Endothelial cell of umbilical vein (primary cell): ENCODE measurements around the gene MTARC1. TPM values are rescaled to one million over a fixed set of nuclear protein-coding genes. Genes with fewer than 3 reads are reported as not detected.

Experiments used
- BruUV-seq: library from RNA; stranded (reverse); fragments of 400-500 nt; replicated peaks from 2 replicates; lab custom pipeline; 2021; lab: Mats Ljungman, UMichigan
- CTCF ChIA-PET: fragments of 300-600, 350-600 bp; sonication (Branson Sonifier 250); formaldehyde crosslinking; loops from one replicate; lab custom pipeline; 2021; ENCODE audit warnings: antibody characterized with exemption, inconsistent platforms; lab: Charles Lee
- POLR2A ChIA-PET: fragments of 300-600, 350-600 bp; sonication (Branson Sonifier 250); formaldehyde crosslinking; loops from one replicate; lab custom pipeline; 2021; ENCODE audit warnings: antibody characterized with exemption, inconsistent platforms; lab: Charles Lee
- DNase-seq: peaks from one replicate; pipeline ENCODE4 v3.0.0-alpha.2; 2011; ENCODE audit warnings: low read depth, low spot score
- FAIRE-seq: peaks from 2 replicates; lab custom pipeline; 2011; peaks lifted over from hg19 to GRCh38; lab: Jason Lieb, UNC
- H2AFZ ChIP-seq: 2 replicates; pipeline ENCODE4 v1.6.0; 2012; ENCODE audit warnings: low read depth, low read length, control low read depth, inconsistent platforms
- H3K27ac ChIP-seq: 2 replicates; pipeline ENCODE4 v1.5.1; 2011; ENCODE audit warnings: low read depth, mild to moderate bottlenecking, control low read depth, low read length, moderate library complexity; ENCODE audit not compliant: insufficient read depth
- H3K27me3 ChIP-seq, 2 experiments: 2 replicates each; pipeline versions ENCODE4 v1.6.0 to v1.6.1; 2011; ENCODE audit warnings: low read length in 2 of 2, mixed read lengths in 1 of 2; ENCODE audit not compliant: control insufficient read depth in 2 of 2, insufficient read depth in 2 of 2
- H3K36me3 ChIP-seq, 2 experiments: 2 replicates in 1 of 2; 3 replicates in 1 of 2; pipeline ENCODE4 v1.5.1; 2011; ENCODE audit warnings: low read length in 2 of 2, mild to moderate bottlenecking in 1 of 2, moderate library complexity in 1 of 2; ENCODE audit not compliant: control insufficient read depth in 2 of 2, insufficient read depth in 2 of 2; ENCODE audit errors: extremely low read depth in 1 of 2
- H3K4me1 ChIP-seq: 3 replicates; pipeline ENCODE4 v1.5.1; 2011; ENCODE audit warnings: mild to moderate bottlenecking, low read length; ENCODE audit not compliant: control insufficient read depth, insufficient read depth; ENCODE audit errors: extremely low read depth
- H3K4me2 ChIP-seq: 2 replicates; pipeline ENCODE4 v1.6.1; 2011; ENCODE audit warnings: low read length, control low read depth, mixed read lengths; ENCODE audit not compliant: insufficient read depth
- H3K4me3 ChIP-seq, 3 experiments: fragments of 200-600 bp in 1 of 3; sonication (generic), shearing (Covaris generic) in 1 of 3; replicated peaks in 1 of 3; 2 replicates each; pipeline ENCODE4 v1.5.1; 2011 to 2016; ENCODE audit warnings: control low read depth in 3 of 3, low read length in 3 of 3, mild to moderate bottlenecking in 2 of 3, inconsistent platforms in 1 of 3, low read depth in 1 of 3, moderate library complexity in 1 of 3; ENCODE audit not compliant: insufficient read depth in 1 of 3
- H3K79me2 ChIP-seq: 2 replicates; pipeline ENCODE4 v1.6.0; 2012; ENCODE audit warnings: low read length, inconsistent platforms; ENCODE audit not compliant: control insufficient read depth, insufficient read depth
- H3K9ac ChIP-seq: replicated peaks from 2 replicates; pipeline ENCODE3; 2011; ENCODE audit warnings: low read length, control low read depth; ENCODE audit not compliant: insufficient read depth; ENCODE audit errors: extremely low read depth
- H3K9me1 ChIP-seq: replicated peaks from 3 replicates; pipeline ENCODE4 v1.6.0; 2011; ENCODE audit warnings: mild to moderate bottlenecking, low read length; ENCODE audit not compliant: control insufficient read depth, insufficient read depth; ENCODE audit errors: extremely low read depth
- H3K9me3 ChIP-seq: replicated peaks from 2 replicates; pipeline ENCODE4 v1.5.1; 2012; ENCODE audit warnings: low read length, inconsistent platforms; ENCODE audit not compliant: control insufficient read depth, insufficient read depth
- H4K20me1 ChIP-seq: replicated peaks from 2 replicates; pipeline ENCODE3; 2011; ENCODE audit warnings: mild to moderate bottlenecking, low read length; ENCODE audit not compliant: control insufficient read depth, insufficient read depth; ENCODE audit errors: extremely low read depth
- EZH2 ChIP-seq: IDR thresholded peaks from 2 replicates; pipeline ENCODE4 v1.6.1; 2012; ENCODE audit warnings: borderline replicate concordance, low read depth, mild to moderate bottlenecking, moderate library complexity, low read length, inconsistent platforms; ENCODE audit not compliant: severe bottlenecking
- FOS ChIP-seq: IDR thresholded peaks from 2 replicates; pipeline ENCODE4 v1.6.1; 2011; ENCODE audit warnings: mild to moderate bottlenecking, low read length, moderate library complexity, borderline replicate concordance; ENCODE audit not compliant: insufficient read depth
- GATA2 ChIP-seq: IDR thresholded peaks from 2 replicates; pipeline ENCODE4 v1.7.0; 2011; ENCODE audit warnings: low read depth, mild to moderate bottlenecking, moderate library complexity, mixed read lengths, low read length; ENCODE audit not compliant: insufficient read length, insufficient read depth
- JUN ChIP-seq: IDR thresholded peaks from 2 replicates; pipeline ENCODE4 v1.6.1; 2011; ENCODE audit warnings: borderline replicate concordance, low read depth; ENCODE audit not compliant: insufficient read length, insufficient read depth
- MYC ChIP-seq: IDR thresholded peaks from one replicate; pipeline ENCODE4 v1.6.1; 2011; ENCODE audit warnings: mild to moderate bottlenecking, low read depth, low read length
- POLR2A ChIP-seq: IDR thresholded peaks from 2 replicates; pipeline ENCODE4 v1.6.1; 2012; ENCODE audit warnings: low read depth, mild to moderate bottlenecking, control low read depth, low read length
- POLR2AphosphoS5 ChIP-seq: IDR thresholded peaks from 2 replicates; pipeline ENCODE4 v1.6.1; 2012; ENCODE audit warnings: low read depth, mild to moderate bottlenecking, control low read depth, low read length, moderate library complexity; ENCODE audit not compliant: insufficient read depth
- dilution Hi-C: fragments of 300-500 bp; cut with MboI; formaldehyde crosslinking; loops from one replicate; pipeline ENCODE4 v1.15.0; 2019; ENCODE audit warnings: low sequenced_read_pairs; ENCODE audit not compliant: extremely low pct_ligation_motif_present
- intact Hi-C: fragments of 100-400 bp; cut with micrococcal nuclease; formaldehyde crosslinking; loops from one replicate; pipeline ENCODE4 v1.10.0; 2022
- polyA plus RNA-seq, 4 experiments: library from polyadenylated mRNA; depleted of rRNA in 3 of 4; stranded (reverse) in 3 of 4; unstranded in 1 of 4; fragments of >200 nt; gene quantifications; 2 replicates each; pipeline versions ENCODE4 v1.2.1 to v1.2.3, GENCODE V29; 2011 to 2012; ENCODE audit warnings: missing spikeins in 1 of 4
- total RNA-seq: library from RNA; stranded (reverse); gene quantifications from 2 replicates; pipeline ENCODE4 v1.2.3, GENCODE V29; 2021
- TF ChIP-seq, protein P1 (sequence below), 2 donors: IDR thresholded peaks; 1 replicate in 1 of 2; 2 replicates in 1 of 2; pipeline ENCODE4 v1.5.1; 2011; ENCODE audit warnings: low read length in 2 of 2, mild to moderate bottlenecking in 2 of 2, moderate library complexity in 2 of 2, control low read depth in 1 of 2, inconsistent platforms in 1 of 2, low read depth in 1 of 2; ENCODE audit not compliant: insufficient read depth in 1 of 2; ENCODE audit errors: extremely low read depth in 1 of 2
- TF ChIP-seq, protein P2 (sequence below): IDR thresholded peaks from 2 replicates; pipeline ENCODE4 v1.6.1; 2011; ENCODE audit not compliant: insufficient read depth, insufficient read length

MTARC1 gene
- total and polyA plus RNA-seq, 2 donors (not counting 3 experiments of a cell fraction or from before 2014, with no cell fraction given): 0.43 to 3.5 TPM

DNA sequence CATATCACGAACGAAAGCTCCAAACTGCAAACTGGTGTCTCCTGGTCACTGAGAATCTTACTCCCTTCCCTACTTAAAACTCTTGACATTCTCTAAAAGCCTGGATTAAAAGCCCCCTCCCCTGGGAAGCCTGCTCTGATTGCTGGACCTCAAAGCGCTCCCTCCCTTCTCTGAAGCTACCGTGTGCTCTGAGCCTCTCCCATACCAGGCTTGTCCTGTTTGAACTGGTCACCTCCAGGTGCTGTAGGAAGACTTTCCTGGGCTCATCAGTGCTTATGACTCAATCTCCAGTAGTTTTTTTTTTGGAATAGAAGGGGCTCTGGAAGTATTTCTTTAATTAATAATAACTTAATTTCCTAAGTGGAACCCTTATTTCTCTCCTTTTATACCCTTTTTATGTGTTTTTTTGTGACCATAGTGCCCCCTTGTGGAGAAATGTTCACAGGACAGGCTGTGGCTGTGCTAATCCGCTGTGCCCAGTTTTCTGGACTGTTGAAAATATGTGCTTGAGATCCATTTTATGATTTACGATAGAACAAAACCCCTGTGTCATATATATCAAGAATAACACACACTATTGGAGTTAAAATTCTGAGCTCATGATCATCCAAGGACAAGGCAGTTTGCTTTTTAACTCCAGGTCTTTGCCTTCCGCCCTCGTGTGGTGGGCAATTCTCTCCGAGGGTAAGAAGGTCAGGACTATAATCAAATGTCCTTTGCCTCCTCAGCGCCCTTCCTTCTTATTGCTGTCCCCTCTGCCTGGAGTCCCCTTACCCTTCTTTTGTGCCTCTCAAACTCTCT lies 16.9 kb downstream of the MTARC1 start:
- dilution Hi-C loops (no loop called here), intact Hi-C loops (loop anchor here (1.0 kb wide), 5 partner anchors 27 to 584 kb away; no protein-coding TSS in a partner anchor)
- FAIRE-seq (peak; percentile 69), DNase-seq (peak; percentile 59)
- no peak overlapping the region for H2AFZ ChIP-seq
- TF ChIP-seq, protein P1, sequence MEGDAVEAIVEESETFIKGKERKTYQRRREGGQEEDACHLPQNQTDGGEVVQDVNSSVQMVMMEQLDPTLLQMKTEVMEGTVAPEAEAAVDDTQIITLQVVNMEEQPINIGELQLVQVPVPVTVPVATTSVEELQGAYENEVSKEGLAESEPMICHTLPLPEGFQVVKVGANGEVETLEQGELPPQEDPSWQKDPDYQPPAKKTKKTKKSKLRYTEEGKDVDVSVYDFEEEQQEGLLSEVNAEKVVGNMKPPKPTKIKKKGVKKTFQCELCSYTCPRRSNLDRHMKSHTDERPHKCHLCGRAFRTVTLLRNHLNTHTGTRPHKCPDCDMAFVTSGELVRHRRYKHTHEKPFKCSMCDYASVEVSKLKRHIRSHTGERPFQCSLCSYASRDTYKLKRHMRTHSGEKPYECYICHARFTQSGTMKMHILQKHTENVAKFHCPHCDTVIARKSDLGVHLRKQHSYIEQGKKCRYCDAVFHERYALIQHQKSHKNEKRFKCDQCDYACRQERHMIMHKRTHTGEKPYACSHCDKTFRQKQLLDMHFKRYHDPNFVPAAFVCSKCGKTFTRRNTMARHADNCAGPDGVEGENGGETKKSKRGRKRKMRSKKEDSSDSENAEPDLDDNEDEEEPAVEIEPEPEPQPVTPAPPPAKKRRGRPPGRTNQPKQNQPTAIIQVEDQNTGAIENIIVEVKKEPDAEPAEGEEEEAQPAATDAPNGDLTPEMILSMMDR (IDR thresholded peaks at IDR 0.05; ENCODE audit: extremely low read depth in 1 of 2, insufficient read depth in 1 of 2, low read depth in 1 of 2, low read length in 2 of 2): peak; percentile 62 to 83
- TF ChIP-seq, protein P2, sequence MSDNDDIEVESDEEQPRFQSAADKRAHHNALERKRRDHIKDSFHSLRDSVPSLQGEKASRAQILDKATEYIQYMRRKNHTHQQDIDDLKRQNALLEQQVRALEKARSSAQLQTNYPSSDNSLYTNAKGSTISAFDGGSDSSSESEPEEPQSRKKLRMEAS: no peak
- no peak overlapping the region for H3K27ac ChIP-seq
- no peaks in the 10 kb centered on the region for H3K9me3 ChIP-seq
- H3K4me2 ChIP-seq: no peak overlapping the region
- no peaks in the 10 kb centered on the region for H3K9me1 ChIP-seq
- H4K20me1 ChIP-seq: no peaks in the 10 kb centered on the region
- ChIA-PET CTCF (interaction anchor here (0.5 to 5.1 kb wide), 16 partner anchors 15 to 1652 kb away, joined by 3 to 27 read pairs (median 4); no protein-coding TSS in a partner anchor), POLR2A (no interaction called here)
- peaks cover 6 to 11% of the 10 kb centered on the region in 2 experiments for H3K27me3 ChIP-seq
- no peaks in the 10 kb centered on the region for H3K79me2 ChIP-seq
- no peaks in the 10 kb centered on the region for H3K4me1 ChIP-seq
- no peak overlapping the region for H3K9ac ChIP-seq
- no TSS peak for BruUV-seq
- no peak overlapping the region for H3K4me3 ChIP-seq
- no peaks in the 10 kb centered on the region for H3K36me3 ChIP-seq

DNA sequence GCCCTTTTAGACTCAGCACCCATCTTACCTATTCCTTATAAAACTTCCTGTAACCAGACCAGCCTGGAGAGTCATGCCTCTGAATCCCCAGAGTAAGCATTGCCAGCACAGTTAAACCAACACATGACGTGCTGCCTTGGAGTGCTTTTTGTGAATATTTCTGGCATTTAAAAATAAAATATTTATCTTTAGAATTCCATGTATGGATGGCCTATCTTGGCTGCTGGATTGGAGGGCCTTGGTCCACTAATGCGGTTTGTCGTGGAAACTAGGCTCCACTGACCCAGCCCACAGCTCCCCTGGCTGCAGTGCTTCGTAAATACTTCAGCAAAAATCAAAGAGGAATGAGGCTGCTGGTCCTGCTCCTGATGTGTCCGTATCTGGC lies 17.5 kb downstream of the MTARC1 start:
- Histone ChIP-seq H3K4me3 (no peak overlapping the region), H2AFZ (no peak overlapping the region), H4K20me1 (no peaks in the 10 kb centered on the region), H3K9me3 (no peaks in the 10 kb centered on the region), H3K27ac (no peak overlapping the region), H3K36me3 (no peaks in the 10 kb centered on the region), H3K27me3 (peaks cover 6 to 11% of the 10 kb centered on the region in 2 experiments), H3K4me1 (no peaks in the 10 kb centered on the region), H3K9me1 (no peaks in the 10 kb centered on the region), H3K9ac (no peak overlapping the region), H3K79me2 (no peaks in the 10 kb centered on the region), H3K4me2 (no peak overlapping the region)
- CTCF ChIA-PET: interaction anchor here (1.6 to 5.1 kb wide), 3 partner anchors 523 to 813 kb away, joined by 4 to 27 read pairs (median 4); no protein-coding TSS in a partner anchor
- dilution Hi-C loops: no loop called here
- TF ChIP-seq FOS: no peak
- TF ChIP-seq MYC: no peak
- TF ChIP-seq, protein P2: no peak
- TF ChIP-seq POLR2A: no peak
- TF ChIP-seq POLR2AphosphoS5: no peak
- TF ChIP-seq JUN: no peak
- no peak for TF ChIP-seq EZH2
- no peak for TF ChIP-seq GATA2
- TF ChIP-seq, protein P1 (IDR thresholded peaks at IDR 0.05; ENCODE audit: extremely low read depth in 1 of 2, insufficient read depth in 1 of 2, low read depth in 1 of 2, low read length in 2 of 2): no peak
- no peak for FAIRE-seq
- intact Hi-C loops: no loop called here
- BruUV-seq: no TSS peak
- DNase-seq: no peak
- POLR2A ChIA-PET: no interaction called here
